ENCODE results near the gene TRIM50. TPM values are rescaled to one million over a fixed set of nuclear protein-coding genes. Genes with fewer than 3 reads are reported as not detected.
"Not testable (repeated sequence)": the region's sequence is repeated elsewhere in the genome, so short reads cannot be mapped to it uniquely, and the experiment has no call there.

The TRIM50 gene
- total RNA-seq: 0.33 TPM
- long read RNA-seq: 0 reads

DNA sequence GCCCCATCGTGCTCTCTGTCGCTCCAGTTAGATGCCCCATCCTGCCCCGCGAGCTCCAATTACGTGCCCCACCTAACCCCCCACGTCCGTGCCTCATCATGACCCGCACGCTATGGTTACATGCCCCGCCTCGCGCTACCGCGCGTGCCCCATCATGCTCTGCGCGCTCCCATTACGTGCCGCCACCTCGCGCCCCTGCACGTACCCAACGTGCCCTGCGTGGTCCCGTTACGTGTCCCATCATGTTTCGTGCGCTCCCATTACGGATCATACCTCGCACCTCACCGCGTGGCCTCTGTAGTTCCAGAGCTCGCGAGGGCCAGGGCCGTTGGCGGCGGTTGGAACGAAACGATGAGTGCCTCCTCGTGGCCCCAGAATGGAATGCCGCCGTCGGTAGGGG is at the start of gene TRIM50, which contains the start of gene FKBP6:
Gene TRIM50, minus strand, starts transcription at position 161 of the 400 bp plus-strand sequence. CDS start 3,295 bp downstream, outside the sequence.
Gene FKBP6, plus strand, starts transcription at position 240 of the 400 bp plus-strand sequence. CDS start 268 bp downstream, outside the sequence.
- H3K4me1 ChIP-seq; intact Hi-C loops (cut with micrococcal nuclease); H3K9me3 ChIP-seq (replicated peaks); H3K36me3 ChIP-seq; DNase-seq; H3K4me3 ChIP-seq; H3K27ac ChIP-seq (replicated peaks): not testable (repeated sequence)
- peaks cover 27% of the 10 kb centered on the region for H3K27me3 ChIP-seq (ENCODE audit: low read depth)

DNA sequence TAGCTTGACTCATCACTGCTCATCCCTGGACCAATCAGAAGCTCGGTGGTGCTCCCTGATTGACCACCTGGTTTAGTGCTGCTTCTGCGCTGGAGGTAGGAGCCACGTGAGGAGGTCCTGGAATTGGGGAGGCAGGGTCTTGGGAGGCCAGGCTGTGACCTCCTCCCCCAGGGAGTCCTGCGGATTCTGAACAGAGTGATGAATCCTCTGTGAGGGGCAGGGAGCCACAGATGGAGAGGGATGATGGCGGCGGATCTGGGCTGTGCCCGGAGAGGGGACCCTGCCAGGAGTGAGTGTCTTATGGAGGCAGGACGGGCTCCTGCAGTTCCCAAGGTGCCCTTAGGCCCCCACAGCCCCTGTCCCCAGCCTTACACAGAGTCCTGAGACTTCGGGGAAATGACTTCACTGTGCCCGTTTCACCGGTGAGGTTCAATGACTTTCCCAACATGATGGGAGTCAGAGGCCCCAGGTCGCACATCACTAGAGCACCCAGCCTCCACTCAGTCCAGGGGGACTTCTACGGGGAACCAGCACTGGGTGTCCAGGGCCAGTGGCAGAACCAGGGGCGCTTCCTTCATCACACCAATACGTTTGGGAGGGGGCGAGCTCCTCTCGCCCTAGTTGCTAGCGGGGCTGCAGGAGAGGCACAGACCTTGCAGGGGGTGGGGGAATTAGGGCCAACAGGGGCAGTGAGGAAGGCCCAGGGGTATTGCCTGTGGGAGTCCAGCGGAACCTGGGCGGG is 49.0 kb upstream of the TRIM50 start:
- TF ChIP-seq, protein P1, sequence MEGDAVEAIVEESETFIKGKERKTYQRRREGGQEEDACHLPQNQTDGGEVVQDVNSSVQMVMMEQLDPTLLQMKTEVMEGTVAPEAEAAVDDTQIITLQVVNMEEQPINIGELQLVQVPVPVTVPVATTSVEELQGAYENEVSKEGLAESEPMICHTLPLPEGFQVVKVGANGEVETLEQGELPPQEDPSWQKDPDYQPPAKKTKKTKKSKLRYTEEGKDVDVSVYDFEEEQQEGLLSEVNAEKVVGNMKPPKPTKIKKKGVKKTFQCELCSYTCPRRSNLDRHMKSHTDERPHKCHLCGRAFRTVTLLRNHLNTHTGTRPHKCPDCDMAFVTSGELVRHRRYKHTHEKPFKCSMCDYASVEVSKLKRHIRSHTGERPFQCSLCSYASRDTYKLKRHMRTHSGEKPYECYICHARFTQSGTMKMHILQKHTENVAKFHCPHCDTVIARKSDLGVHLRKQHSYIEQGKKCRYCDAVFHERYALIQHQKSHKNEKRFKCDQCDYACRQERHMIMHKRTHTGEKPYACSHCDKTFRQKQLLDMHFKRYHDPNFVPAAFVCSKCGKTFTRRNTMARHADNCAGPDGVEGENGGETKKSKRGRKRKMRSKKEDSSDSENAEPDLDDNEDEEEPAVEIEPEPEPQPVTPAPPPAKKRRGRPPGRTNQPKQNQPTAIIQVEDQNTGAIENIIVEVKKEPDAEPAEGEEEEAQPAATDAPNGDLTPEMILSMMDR (IDR thresholded peaks at IDR 0.05; ENCODE audit: borderline replicate concordance): no peak
- Histone ChIP-seq H3K4me1 (no peaks in the 10 kb centered on the region), H3K4me3 (no peak overlapping the region), H3K36me3 (no peaks in the 10 kb centered on the region), H3K9me3 (replicated peaks) (no peaks in the 10 kb centered on the region), H3K27me3 (ENCODE audit: low read depth) (peaks cover 50% of the 10 kb centered on the region), H3K27ac (replicated peaks) (no peak overlapping the region)
- no peak for DNase-seq
- intact Hi-C loops (cut with micrococcal nuclease): no loop called here

DNA sequence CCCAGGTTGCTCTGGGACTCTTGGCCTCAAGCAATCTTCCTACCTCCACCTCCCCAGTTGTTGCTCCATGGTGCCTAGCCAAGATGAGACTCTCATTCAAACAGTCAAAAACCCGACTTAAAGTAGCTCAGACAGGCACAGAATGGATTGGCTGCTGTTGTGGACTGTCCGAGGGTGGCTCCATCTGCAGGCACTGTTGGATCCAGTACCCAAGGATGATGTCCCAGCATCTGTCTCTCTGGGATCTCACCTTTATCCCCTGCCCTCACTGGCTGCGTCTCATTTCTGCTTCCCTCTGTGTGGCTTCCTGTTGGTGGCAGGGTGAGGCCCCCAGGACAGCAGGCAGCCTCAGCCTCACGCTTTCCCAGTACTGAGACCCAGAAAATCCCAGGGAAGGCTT is 48.4 kb upstream of the TRIM50 start:
- H3K27ac ChIP-seq (replicated peaks); intact Hi-C loops (cut with micrococcal nuclease); H3K36me3 ChIP-seq; H3K4me1 ChIP-seq; DNase-seq; H3K4me3 ChIP-seq; H3K9me3 ChIP-seq (replicated peaks): not testable (repeated sequence)
- H3K27me3 ChIP-seq (ENCODE audit: low read depth): peaks cover 49% of the 10 kb centered on the region

DNA sequence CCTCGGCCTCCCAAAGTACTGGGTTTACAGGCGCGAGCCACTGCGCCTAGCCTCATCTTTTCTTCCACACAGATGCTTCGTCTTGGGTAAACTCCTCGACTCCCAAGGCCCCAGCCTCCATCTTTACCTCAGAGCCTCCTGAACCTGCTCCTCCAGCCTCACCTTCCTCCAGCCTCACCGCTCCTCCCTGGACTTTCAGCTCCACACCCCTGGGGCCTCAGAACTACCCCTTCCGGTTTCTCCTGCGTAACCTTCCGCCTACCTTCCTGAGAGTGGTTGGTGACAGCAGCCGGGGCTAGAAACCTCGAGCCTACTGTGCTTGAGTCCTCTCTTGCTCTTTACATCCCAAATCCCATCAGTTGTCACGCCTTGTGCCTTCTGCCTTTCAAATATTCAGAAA is 45.9 kb upstream of the TRIM50 start:
- intact Hi-C loops (cut with micrococcal nuclease): no loop called here
- Histone ChIP-seq H3K4me1 (no peaks in the 10 kb centered on the region), H3K27ac (replicated peaks) (no peak overlapping the region), H3K9me3 (replicated peaks) (no peaks in the 10 kb centered on the region), H3K4me3 (no peak overlapping the region), H3K36me3 (no peaks in the 10 kb centered on the region), H3K27me3 (ENCODE audit: low read depth) (peaks cover 29% of the 10 kb centered on the region)
- TF ChIP-seq, protein P1 (IDR thresholded peaks at IDR 0.05; ENCODE audit: borderline replicate concordance): no peak
- no peak for DNase-seq

DNA sequence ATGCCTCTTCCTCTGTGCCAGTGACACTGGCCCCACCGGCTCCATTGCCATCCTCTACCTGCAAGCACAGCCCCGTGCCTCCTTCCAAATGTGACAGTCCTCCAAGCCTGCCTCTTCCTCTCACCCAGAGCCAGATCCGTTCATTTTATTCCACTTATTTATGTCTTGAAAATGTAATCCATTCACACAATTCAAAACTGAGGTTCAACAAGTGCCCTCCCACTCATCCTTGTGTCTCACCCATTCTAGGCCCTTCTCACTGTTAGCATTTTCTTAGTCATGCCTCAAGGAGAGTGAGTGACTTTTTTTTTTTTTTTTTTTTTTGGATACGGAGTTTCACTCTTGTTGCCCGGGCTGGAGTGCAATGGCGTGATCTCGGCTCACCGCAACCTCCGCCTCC is 41.7 kb upstream of the TRIM50 start:
- no peak overlapping the region for H3K4me3 ChIP-seq
- DNase-seq: no peak
- no peaks in the 10 kb centered on the region for H3K9me3 ChIP-seq (replicated peaks)
- TF ChIP-seq, protein P1 (IDR thresholded peaks at IDR 0.05; ENCODE audit: borderline replicate concordance): no peak
- no peaks in the 10 kb centered on the region for H3K36me3 ChIP-seq
- H3K27ac ChIP-seq (replicated peaks): no peak overlapping the region
- intact Hi-C loops (cut with micrococcal nuclease): no loop called here
- H3K4me1 ChIP-seq: no peaks in the 10 kb centered on the region
- H3K27me3 ChIP-seq (ENCODE audit: low read depth): peaks cover 19% of the 10 kb centered on the region

DNA sequence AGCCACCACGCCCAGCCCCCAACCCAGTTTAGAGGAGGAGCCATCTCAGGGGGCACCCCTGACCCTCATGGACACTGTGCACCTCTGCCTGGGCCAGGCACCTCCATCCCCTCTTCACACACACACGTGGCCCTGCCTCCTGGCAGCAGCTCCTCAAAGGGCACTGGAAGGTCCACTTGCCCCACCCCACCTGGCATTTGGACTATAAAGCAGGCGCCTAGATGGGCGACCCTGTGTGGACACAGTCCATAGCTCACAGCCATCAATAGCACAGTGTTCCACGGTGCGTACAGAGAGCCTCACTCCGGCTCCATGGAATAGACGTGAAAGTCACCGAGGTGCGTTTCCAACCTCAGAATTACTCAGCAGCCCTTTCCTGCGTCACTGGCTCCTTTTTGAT is 41.1 kb upstream of the TRIM50 start:
- Histone ChIP-seq H3K4me1 (no peaks in the 10 kb centered on the region), H3K27me3 (ENCODE audit: low read depth) (peaks cover 25% of the 10 kb centered on the region), H3K27ac (replicated peaks) (no peak overlapping the region), H3K9me3 (replicated peaks) (no peaks in the 10 kb centered on the region), H3K4me3 (no peak overlapping the region), H3K36me3 (no peaks in the 10 kb centered on the region)
- TF ChIP-seq, protein P1 (IDR thresholded peaks at IDR 0.05; ENCODE audit: borderline replicate concordance): no peak
- intact Hi-C loops (cut with micrococcal nuclease): no loop called here
- DNase-seq: no peak

All from left ventricle myocardium inferior (tissue), 1 donor.